Measurements from ENCODE around the gene SLC1A5.

DNA sequence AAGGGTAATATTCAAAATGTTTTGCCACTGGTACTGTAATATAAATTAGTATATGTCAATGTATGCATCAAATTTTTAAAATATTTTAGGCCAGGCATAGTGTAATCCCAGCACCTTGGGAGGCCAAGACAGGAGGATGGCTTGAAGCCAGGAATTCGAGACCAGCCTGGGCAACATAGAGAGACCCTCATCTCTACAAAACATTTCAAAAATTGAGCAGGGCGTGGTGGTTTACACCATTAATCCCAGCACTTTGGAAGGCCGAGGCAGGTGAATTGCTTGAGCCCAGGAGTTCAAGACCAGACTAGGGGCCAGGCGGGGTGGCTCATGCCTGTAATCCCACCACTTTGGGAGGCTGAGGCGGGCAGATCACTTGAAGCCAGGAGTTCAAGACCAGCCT lies 28.0 kb downstream of the SLC1A5 start:
- TF ChIP-seq, protein P1, sequence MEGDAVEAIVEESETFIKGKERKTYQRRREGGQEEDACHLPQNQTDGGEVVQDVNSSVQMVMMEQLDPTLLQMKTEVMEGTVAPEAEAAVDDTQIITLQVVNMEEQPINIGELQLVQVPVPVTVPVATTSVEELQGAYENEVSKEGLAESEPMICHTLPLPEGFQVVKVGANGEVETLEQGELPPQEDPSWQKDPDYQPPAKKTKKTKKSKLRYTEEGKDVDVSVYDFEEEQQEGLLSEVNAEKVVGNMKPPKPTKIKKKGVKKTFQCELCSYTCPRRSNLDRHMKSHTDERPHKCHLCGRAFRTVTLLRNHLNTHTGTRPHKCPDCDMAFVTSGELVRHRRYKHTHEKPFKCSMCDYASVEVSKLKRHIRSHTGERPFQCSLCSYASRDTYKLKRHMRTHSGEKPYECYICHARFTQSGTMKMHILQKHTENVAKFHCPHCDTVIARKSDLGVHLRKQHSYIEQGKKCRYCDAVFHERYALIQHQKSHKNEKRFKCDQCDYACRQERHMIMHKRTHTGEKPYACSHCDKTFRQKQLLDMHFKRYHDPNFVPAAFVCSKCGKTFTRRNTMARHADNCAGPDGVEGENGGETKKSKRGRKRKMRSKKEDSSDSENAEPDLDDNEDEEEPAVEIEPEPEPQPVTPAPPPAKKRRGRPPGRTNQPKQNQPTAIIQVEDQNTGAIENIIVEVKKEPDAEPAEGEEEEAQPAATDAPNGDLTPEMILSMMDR (IDR thresholded peaks at IDR 0.05; ENCODE audit: borderline replicate concordance, extremely low read depth, low read length, poor library complexity, severe bottlenecking) = no peak
- no peak for TF ChIP-seq EZH2 (IDR thresholded peaks at IDR 0.05; ENCODE audit: borderline replicate concordance, low read depth, low read length, severe bottlenecking)

Measured in DND-41 (cell line).